RWPE2 (cell line): ENCODE results near the gene GALNT10.

Experiments
- ATAC-seq: fragments of 200-7000 bp; cut with Tn5 transposase; 3 replicates; pipeline ENCODE4 v1.9.1; 2021; ENCODE audit warnings: low read depth
- DNase-seq: peaks from one replicate; pipeline ENCODE4 v3.0.0-alpha.2; 2020; ENCODE audit warnings: low spot score
- H3K27ac ChIP-seq: fragments of 450-650 bp; 2 replicates; pipeline ENCODE4 v1.5.1; 2017; ENCODE audit warnings: mild to moderate bottlenecking; ENCODE audit not compliant: poor library complexity, severe bottlenecking
- H3K27me3 ChIP-seq: fragments of 250-450 bp; sonication (Bioruptor Pico); 2 replicates; pipeline ENCODE4 v1.5.1; 2021; ENCODE audit warnings: mild to moderate bottlenecking, moderate library complexity; ENCODE audit not compliant: insufficient read depth, poor library complexity, severe bottlenecking
- H3K36me3 ChIP-seq: fragments of 250-450 bp; sonication (Bioruptor Pico); 2 replicates; pipeline ENCODE4 v1.5.1; 2020; ENCODE audit warnings: low read depth, mild to moderate bottlenecking, moderate library complexity
- H3K4me1 ChIP-seq: fragments of 250-450 bp; sonication (Bioruptor Pico); 2 replicates; pipeline ENCODE4 v1.5.1; 2021; ENCODE audit warnings: mild to moderate bottlenecking, moderate library complexity; ENCODE audit not compliant: insufficient read depth, poor library complexity, severe bottlenecking
- H3K4me3 ChIP-seq: fragments of 250-450 bp; sonication (Bioruptor Pico); 2 replicates; pipeline ENCODE4 v1.5.1; 2021; ENCODE audit warnings: mild to moderate bottlenecking, moderate library complexity; ENCODE audit not compliant: severe bottlenecking
- H3K9me3 ChIP-seq: fragments of 250-450 bp; sonication (Bioruptor Pico); 2 replicates; pipeline ENCODE4 v1.5.1; 2021; ENCODE audit warnings: mild to moderate bottlenecking, moderate library complexity; ENCODE audit not compliant: severe bottlenecking
- CTCF ChIP-seq: fragments of 450-650 bp; IDR thresholded peaks from one replicate; pipeline ENCODE4 v1.5.1; 2017; ENCODE audit warnings: mild to moderate bottlenecking, moderate library complexity; ENCODE audit not compliant: poor library complexity, severe bottlenecking

The GALNT10 gene

GRCh38 chr5:154237376-154237743 lies 46.8 kb downstream of the GALNT10 start:
- Histone ChIP-seq H3K9me3 (no peaks in the 10 kb centered on the region), H3K4me1 (no peaks in the 10 kb centered on the region), H3K4me3 (no peak overlapping the region), H3K36me3 (peaks cover 3% of the 10 kb centered on the region; the same call in 1 of the 2 replicates), H3K27ac (no peak overlapping the region), H3K27me3 (no peaks in the 10 kb centered on the region)
- DNase-seq (no peak), ATAC-seq (no peak)
- TF ChIP-seq CTCF, result no peak

- Histone ChIP-seq H3K4me1 (no peaks in the 10 kb centered on the region), H3K9me3 (no peaks in the 10 kb centered on the region), H3K36me3 (peaks cover 3% of the 10 kb centered on the region; the same call in 1 of the 2 replicates), H3K27ac (no peak overlapping the region), H3K4me3 (no peak overlapping the region), H3K27me3 (no peaks in the 10 kb centered on the region)
- no peak for DNase-seq
- TF ChIP-seq CTCF, result no peak
- no peak for ATAC-seq
Observed at GRCh38 chr5:154237946-154238345, 47.4 kb downstream of the GALNT10 start.

- Histone ChIP-seq H3K9me3 (no peaks in the 10 kb centered on the region), H3K27me3 (no peaks in the 10 kb centered on the region), H3K36me3 (peaks cover 3% of the 10 kb centered on the region; the same call in 1 of the 2 replicates), H3K4me1 (no peaks in the 10 kb centered on the region), H3K4me3 (no peak overlapping the region), H3K27ac (no peak overlapping the region)
- ATAC-seq (no peak), DNase-seq (no peak)
- no peak for TF ChIP-seq CTCF
Observed at GRCh38 chr5:154238776-154239481, 48.4 kb downstream of the GALNT10 start.

- DNase-seq, result no peak
- Histone ChIP-seq H3K36me3 (peaks cover 3% of the 10 kb centered on the region; the same call in 1 of the 2 replicates), H3K27ac (no peak overlapping the region), H3K4me3 (no peak overlapping the region), H3K4me1 (no peaks in the 10 kb centered on the region), H3K27me3 (no peaks in the 10 kb centered on the region), H3K9me3 (no peaks in the 10 kb centered on the region)
- no peak for ATAC-seq
- TF ChIP-seq CTCF, result no peak
Observed at GRCh38 chr5:154240595-154240994, 50.1 kb downstream of the GALNT10 start.

- TF ChIP-seq CTCF, result no peak
- H3K4me1 ChIP-seq, result no peaks in the 10 kb centered on the region
- DNase-seq (no peak), ATAC-seq (no peak)
- no peak overlapping the region for H3K27ac ChIP-seq
- H3K4me3 ChIP-seq, result no peak overlapping the region
- no peaks in the 10 kb centered on the region for H3K27me3 ChIP-seq
- H3K9me3 ChIP-seq, result no peaks in the 10 kb centered on the region
- peaks cover 3% of the 10 kb centered on the region; the same call in 1 of the 2 replicates for H3K36me3 ChIP-seq
Observed at GRCh38 chr5:154241021-154241420, 50.5 kb downstream of the GALNT10 start.
